Activated naive CD4-positive, alpha-beta T cell treated with anti-CD3 and anti-CD28 coated beads for 36 hours (primary cell): ENCODE results near the gene PREX1. TPM values are rescaled to one million over a fixed set of nuclear protein-coding genes. Genes with fewer than 3 reads are reported as not detected.
A peak's percentile ranks its signal among the peaks of the same experiment; 100 is the strongest.
"Not testable (repeated sequence)": the region's sequence is repeated elsewhere in the genome, so short reads cannot be mapped to it uniquely, and the experiment has no call there.

Experiments used
- CTCF ChIA-PET: fragments of 350-600 bp; sonication (Branson Sonifier 250); formaldehyde crosslinking; loops from one replicate; lab custom pipeline; 2021; ENCODE audit warnings: antibody characterized with exemption; lab: Charles Lee
- DNase-seq: peaks from one replicate; pipeline ENCODE4 v3.0.0-alpha.2; 2020
- H3K27ac Mint-ChIP-seq: one replicate; pipeline ENCODE4 v1.8.0; 2021; ENCODE audit warnings: mild to moderate bottlenecking, mixed read lengths
- H3K27me3 Mint-ChIP-seq: one replicate; pipeline ENCODE4 v1.8.0; 2021; ENCODE audit warnings: low read depth, mixed read lengths
- H3K36me3 Mint-ChIP-seq: one replicate; pipeline ENCODE4 v1.8.0; 2021; ENCODE audit warnings: low read depth, mixed read lengths
- H3K4me1 Mint-ChIP-seq: one replicate; pipeline ENCODE4 v1.8.0; 2021; ENCODE audit warnings: low read depth, mixed read lengths
- H3K4me3 Mint-ChIP-seq: one replicate; pipeline ENCODE4 v1.8.0; 2021; ENCODE audit warnings: mild to moderate bottlenecking, moderate library complexity, mixed read lengths
- H3K9me3 Mint-ChIP-seq: one replicate; pipeline ENCODE4 v1.8.0; 2021; ENCODE audit warnings: mixed read lengths
- intact Hi-C: fragments of 100-400 bp; cut with micrococcal nuclease; formaldehyde crosslinking; loops from one replicate; pipeline ENCODE4 v1.15.1; 2023
- total RNA-seq, 2 experiments: library from RNA; stranded (reverse); gene quantifications; one replicate each; pipeline ENCODE4 v1.2.3, GENCODE V29; 2021

Gene PREX1
- 10 to 100 TPM; 43.7 to 44.2 TPM for total RNA-seq

GRCh38 chr20:48827855-48828733 lies at the start of gene PREX1:
TSS of gene PREX1 (minus strand) at chr20:48827999. CDS start at chr20:48827860, 139 bp downstream.
- peak within 1 kb of the TSS; percentile 74 for H3K27ac Mint-ChIP-seq
- peaks cover 2% of the 10 kb centered on the region for H3K36me3 Mint-ChIP-seq
- CTCF ChIA-PET = interaction anchor here (1.4 kb wide), 1 partner anchor 170 kb away, joined by 4 read pairs; no protein-coding TSS in a partner anchor
- H3K4me3 Mint-ChIP-seq = peak within 1 kb of the TSS; percentile 81
- DNase-seq = peak; percentile 64
- peaks cover 41% of the 10 kb centered on the region for H3K4me1 Mint-ChIP-seq
- peaks cover 20% of the 10 kb centered on the region for H3K27me3 Mint-ChIP-seq
- no peaks in the 10 kb centered on the region for H3K9me3 Mint-ChIP-seq
- intact Hi-C loops = loop anchor here (5.0 to 10.0 kb wide), 4 partner anchors 79 to 447 kb away; partner anchors contain the start of gene ZNFX1

- Mint-ChIP-seq H3K36me3 (no peaks in the 10 kb centered on the region), H3K4me1 (peaks cover 5% of the 10 kb centered on the region), H3K4me3 (no peak overlapping the region), H3K9me3 (no peaks in the 10 kb centered on the region), H3K27ac (no peak overlapping the region), H3K27me3 (no peaks in the 10 kb centered on the region)
- no peak for DNase-seq
- CTCF ChIA-PET = interaction anchor here (0.6 kb wide), 1 partner anchor 193 kb away, joined by 4 read pairs; no protein-coding TSS in a partner anchor
- intact Hi-C loops = no loop called here
Measured at GRCh38 chr20:48877304-48877703, 49.5 kb upstream of the PREX1 start.

GRCh38 chr20:48875914-48876240 lies 48.1 kb upstream of the PREX1 start:
- CTCF ChIA-PET = interaction anchor here (0.5 to 0.7 kb wide), 2 partner anchors 227 to 1654 kb away, joined by 3 read pairs; no protein-coding TSS in a partner anchor
- Mint-ChIP-seq H3K36me3 (no peaks in the 10 kb centered on the region), H3K27me3 (no peaks in the 10 kb centered on the region), H3K4me1 (peaks cover 8% of the 10 kb centered on the region), H3K27ac (no peak overlapping the region), H3K4me3 (no peak overlapping the region), H3K9me3 (no peaks in the 10 kb centered on the region)
- no peak for DNase-seq
- intact Hi-C loops = no loop called here

GRCh38 chr20:48875233-48875913 lies 47.6 kb upstream of the PREX1 start:
- no peak overlapping the region for H3K4me3 Mint-ChIP-seq
- CTCF ChIA-PET = interaction anchor here (0.5 to 1.0 kb wide), 2 partner anchors 218 to 226 kb away, joined by 3 to 4 read pairs; no protein-coding TSS in a partner anchor
- intact Hi-C loops = no loop called here
- H3K4me1 Mint-ChIP-seq = peaks cover 8% of the 10 kb centered on the region
- H3K36me3 Mint-ChIP-seq = no peaks in the 10 kb centered on the region
- no peaks in the 10 kb centered on the region for H3K9me3 Mint-ChIP-seq
- H3K27me3 Mint-ChIP-seq = no peaks in the 10 kb centered on the region
- no peak overlapping the region for H3K27ac Mint-ChIP-seq
- no peak for DNase-seq

GRCh38 chr20:48869442-48869841 lies 41.6 kb upstream of the PREX1 start:
- H3K27me3 Mint-ChIP-seq, DNase-seq, H3K9me3 Mint-ChIP-seq, CTCF ChIA-PET, intact Hi-C loops, H3K36me3 Mint-ChIP-seq, H3K4me3 Mint-ChIP-seq, H3K27ac Mint-ChIP-seq, H3K4me1 Mint-ChIP-seq: not testable (repeated sequence)

- no peaks in the 10 kb centered on the region for H3K9me3 Mint-ChIP-seq
- intact Hi-C loops = no loop called here
- no peak overlapping the region for H3K4me3 Mint-ChIP-seq
- H3K27ac Mint-ChIP-seq = no peak overlapping the region
- DNase-seq = no peak
- CTCF ChIA-PET = interaction anchor here (0.5 to 1.1 kb wide), 2 partner anchors 38 to 351 kb away, joined by 3 to 5 read pairs; no protein-coding TSS in a partner anchor
- H3K4me1 Mint-ChIP-seq = no peaks in the 10 kb centered on the region
- no peaks in the 10 kb centered on the region for H3K27me3 Mint-ChIP-seq
- no peaks in the 10 kb centered on the region for H3K36me3 Mint-ChIP-seq
Measured at GRCh38 chr20:48866936-48867335, 39.1 kb upstream of the PREX1 start.

- H3K27ac Mint-ChIP-seq = no peak overlapping the region
- no peaks in the 10 kb centered on the region for H3K9me3 Mint-ChIP-seq
- no peaks in the 10 kb centered on the region for H3K27me3 Mint-ChIP-seq
- H3K4me1 Mint-ChIP-seq = no peaks in the 10 kb centered on the region
- H3K36me3 Mint-ChIP-seq = no peaks in the 10 kb centered on the region
- CTCF ChIA-PET = interaction anchor here (0.7 to 1.2 kb wide), 2 partner anchors 170 to 207 kb away, joined by 3 read pairs; no protein-coding TSS in a partner anchor
- no peak overlapping the region for H3K4me3 Mint-ChIP-seq
- intact Hi-C loops = no loop called here
- DNase-seq = no peak
Measured at GRCh38 chr20:48864738-48865318, 37.0 kb upstream of the PREX1 start.

GRCh38 chr20:48864254-48864653 lies 36.5 kb upstream of the PREX1 start:
- Mint-ChIP-seq H3K36me3 (no peaks in the 10 kb centered on the region), H3K9me3 (no peaks in the 10 kb centered on the region), H3K27ac (no peak overlapping the region), H3K4me1 (no peaks in the 10 kb centered on the region), H3K27me3 (no peaks in the 10 kb centered on the region), H3K4me3 (no peak overlapping the region)
- CTCF ChIA-PET = no interaction called here
- intact Hi-C loops = no loop called here
- no peak for DNase-seq

- Mint-ChIP-seq H3K4me3 (no peak overlapping the region), H3K9me3 (no peaks in the 10 kb centered on the region), H3K4me1 (no peaks in the 10 kb centered on the region), H3K36me3 (no peaks in the 10 kb centered on the region), H3K27me3 (no peaks in the 10 kb centered on the region), H3K27ac (no peak overlapping the region)
- DNase-seq = no peak
- intact Hi-C loops = no loop called here
- CTCF ChIA-PET = no interaction called here
Measured at GRCh38 chr20:48862279-48862678, 34.5 kb upstream of the PREX1 start.

- no peak overlapping the region for H3K4me3 Mint-ChIP-seq
- no peaks in the 10 kb centered on the region for H3K4me1 Mint-ChIP-seq
- H3K27me3 Mint-ChIP-seq = no peaks in the 10 kb centered on the region
- DNase-seq = no peak
- no peaks in the 10 kb centered on the region for H3K36me3 Mint-ChIP-seq
- intact Hi-C loops = no loop called here
- CTCF ChIA-PET = interaction anchor here (0.6 kb wide), 1 partner anchor 20 kb away, joined by 4 read pairs; no protein-coding TSS in a partner anchor
- no peaks in the 10 kb centered on the region for H3K9me3 Mint-ChIP-seq
- no peak overlapping the region for H3K27ac Mint-ChIP-seq
Measured at GRCh38 chr20:48861444-48861843, 33.6 kb upstream of the PREX1 start.

- Mint-ChIP-seq H3K27ac (no peak overlapping the region), H3K27me3 (no peaks in the 10 kb centered on the region), H3K36me3 (no peaks in the 10 kb centered on the region), H3K4me1 (no peaks in the 10 kb centered on the region), H3K4me3 (no peak overlapping the region), H3K9me3 (no peaks in the 10 kb centered on the region)
- DNase-seq = no peak
- CTCF ChIA-PET = no interaction called here
- intact Hi-C loops = no loop called here
Measured at GRCh38 chr20:48858075-48858790, 30.4 kb upstream of the PREX1 start.

- H3K4me3 Mint-ChIP-seq = no peak overlapping the region
- H3K27ac Mint-ChIP-seq = no peak overlapping the region
- H3K36me3 Mint-ChIP-seq = no peaks in the 10 kb centered on the region
- intact Hi-C loops = no loop called here
- DNase-seq = no peak
- CTCF ChIA-PET = no interaction called here
- H3K4me1 Mint-ChIP-seq = no peaks in the 10 kb centered on the region
- peaks cover 2% of the 10 kb centered on the region for H3K27me3 Mint-ChIP-seq
- no peaks in the 10 kb centered on the region for H3K9me3 Mint-ChIP-seq
Measured at GRCh38 chr20:48856130-48856529, 28.3 kb upstream of the PREX1 start.
